HG03025 (cell line): ENCODE results near the gene GRB10.
"Not testable (repeated sequence)": the region's sequence is repeated elsewhere in the genome, so short reads cannot be mapped to it uniquely, and the experiment has no call there.

Experiments used
- ATAC-seq: cut with Tn5 transposase; IDR thresholded peaks from one replicate; pipeline ENCODE4 v1.9.1; 2021; ENCODE audit warnings: mild to moderate bottlenecking, moderate library complexity; ENCODE audit not compliant: unreplicated experiment, low FRiP score

GRB10 gene

GRCh38 chr7:50564640-50565558 lies 217.8 kb downstream of the GRB10 start, which contains the start of gene DDC:
TSS of gene DDC (minus strand) at chr7:50565405. CDS start at chr7:50544085, 21,320 bp downstream.
- no peak for ATAC-seq

GRCh38 chr7:50564171-50564570 lies 218.5 kb downstream of the GRB10 start:
- ATAC-seq = no peak

GRCh38 chr7:50562136-50562535 lies 220.6 kb downstream of the GRB10 start:
- ATAC-seq = no peak

- no peak for ATAC-seq
These were observed 221.8 kb downstream of the GRB10 start for GRCh38 chr7:50560865-50561351.

GRCh38 chr7:50559881-50560280 lies 222.8 kb downstream of the GRB10 start:
- no peak for ATAC-seq

- ATAC-seq = no peak
These were observed 224.2 kb downstream of the GRB10 start for GRCh38 chr7:50558294-50559053.

- no peak for ATAC-seq
These were observed 225.6 kb downstream of the GRB10 start for GRCh38 chr7:50557099-50557498.

- no peak for ATAC-seq
These were observed 226.3 kb downstream of the GRB10 start for GRCh38 chr7:50556247-50556991.

- no peak for ATAC-seq
These were observed 227.0 kb downstream of the GRB10 start for GRCh38 chr7:50555594-50556140.

GRCh38 chr7:50554431-50555322 lies 228.0 kb downstream of the GRB10 start:
- no peak for ATAC-seq

GRCh38 chr7:50553973-50554372 lies 228.7 kb downstream of the GRB10 start:
- ATAC-seq = no peak

GRCh38 chr7:50552921-50553320 lies 229.8 kb downstream of the GRB10 start:
- ATAC-seq = no peak

- ATAC-seq = no peak
These were observed 230.6 kb downstream of the GRB10 start for GRCh38 chr7:50552139-50552538.

- not testable (repeated sequence) for ATAC-seq
These were observed 237.1 kb downstream of the GRB10 start for GRCh38 chr7:50545613-50546012.

GRCh38 chr7:50544992-50545391 lies 237.7 kb downstream of the GRB10 start:
- no peak for ATAC-seq

GRCh38 chr7:50543776-50544442 lies 238.8 kb downstream of the GRB10 start:
- no peak for ATAC-seq

- no peak for ATAC-seq
These were observed 240.6 kb downstream of the GRB10 start for GRCh38 chr7:50542132-50542531.

- no peak for ATAC-seq
These were observed 241.7 kb downstream of the GRB10 start for GRCh38 chr7:50540785-50541579.
